D341Med (cell line): Measurements from ENCODE around the gene LIPE.

Source experiments
- DNase-seq: peaks from one replicate; pipeline ENCODE4 v3.0.0; 2012; ENCODE audit warnings: low spot score

Gene LIPE

DNA sequence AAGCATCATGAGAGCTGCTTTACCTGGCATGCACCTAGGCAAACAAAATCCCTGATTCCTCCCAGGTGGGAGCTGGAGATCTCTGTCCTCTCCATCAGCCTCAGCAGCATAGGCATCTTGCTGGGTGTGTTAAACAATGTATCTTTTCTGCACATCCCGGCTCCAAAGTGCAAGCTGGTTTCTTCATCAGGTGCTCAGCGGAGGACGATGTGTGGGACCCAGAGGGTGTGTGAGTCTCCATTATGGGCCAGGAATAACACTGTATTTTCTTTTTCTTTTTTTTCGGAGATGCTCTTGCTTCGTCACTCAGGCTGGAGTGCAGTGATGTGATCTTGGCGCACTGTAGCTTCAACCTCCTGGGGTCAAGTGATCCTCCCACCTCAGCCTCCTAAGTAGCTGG lies 47.0 kb downstream of the LIPE start:
- no peak for DNase-seq

DNA sequence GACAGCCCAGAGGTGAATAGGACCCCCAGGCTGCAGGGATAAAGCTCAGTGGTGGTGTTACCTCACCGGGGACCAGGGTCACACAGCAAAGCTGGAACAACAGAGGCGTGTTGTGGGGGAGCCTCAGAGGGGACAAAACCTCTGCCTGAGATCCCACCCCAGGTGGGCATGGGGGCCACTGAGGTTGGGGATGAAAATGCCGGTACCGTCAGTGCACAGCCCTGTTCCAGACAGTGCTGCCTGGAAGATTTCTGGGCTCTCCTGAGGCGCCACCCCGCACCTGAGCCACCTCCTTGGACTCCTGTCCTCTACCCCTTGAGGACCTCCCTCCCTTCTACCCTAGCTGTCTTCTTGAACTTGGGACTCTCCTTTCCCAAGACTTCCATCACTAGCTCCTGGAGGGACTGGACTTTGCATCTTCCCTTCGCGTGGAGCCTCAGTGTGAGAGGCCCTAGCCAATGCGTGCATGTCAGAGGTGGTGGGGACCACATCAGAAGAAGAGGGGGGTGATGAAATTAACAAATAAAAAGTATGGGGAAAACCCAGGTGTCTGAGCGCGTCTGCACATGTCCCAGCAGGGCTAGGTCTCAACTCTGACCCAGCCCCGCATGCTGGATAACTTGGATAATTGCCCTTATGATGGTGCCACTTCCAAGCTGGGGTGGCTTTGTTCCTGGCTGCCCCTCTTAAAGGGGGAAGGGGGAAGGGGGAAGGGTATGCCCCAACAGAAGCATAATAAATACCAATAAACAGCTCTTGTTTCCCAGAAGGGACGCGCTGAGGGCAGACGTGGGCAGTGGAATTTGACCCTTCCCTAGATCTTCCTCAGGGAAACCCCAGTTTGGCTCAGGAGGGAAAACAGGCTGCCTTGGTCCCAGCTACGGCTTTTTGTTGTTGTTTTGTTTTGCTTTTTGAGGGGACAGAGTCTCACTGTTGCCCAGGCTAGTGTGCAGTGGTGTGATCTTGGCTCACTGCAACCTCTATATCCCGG lies 48.7 kb downstream of the LIPE start:
- DNase-seq = no peak

- no peak for DNase-seq
These were observed 51.0 kb downstream of the LIPE start for GRCh38 chr19:42376177-42376555.

- no peak for DNase-seq
These were observed 51.6 kb downstream of the LIPE start for GRCh38 chr19:42375415-42376176.

GRCh38 chr19:42374826-42375376 lies 52.3 kb downstream of the LIPE start:
- DNase-seq = no peak

GRCh38 chr19:42370626-42371175 lies 56.5 kb downstream of the LIPE start:
- DNase-seq = no peak

- DNase-seq = no peak
These were observed 57.1 kb downstream of the LIPE start for GRCh38 chr19:42370068-42370520.

DNA sequence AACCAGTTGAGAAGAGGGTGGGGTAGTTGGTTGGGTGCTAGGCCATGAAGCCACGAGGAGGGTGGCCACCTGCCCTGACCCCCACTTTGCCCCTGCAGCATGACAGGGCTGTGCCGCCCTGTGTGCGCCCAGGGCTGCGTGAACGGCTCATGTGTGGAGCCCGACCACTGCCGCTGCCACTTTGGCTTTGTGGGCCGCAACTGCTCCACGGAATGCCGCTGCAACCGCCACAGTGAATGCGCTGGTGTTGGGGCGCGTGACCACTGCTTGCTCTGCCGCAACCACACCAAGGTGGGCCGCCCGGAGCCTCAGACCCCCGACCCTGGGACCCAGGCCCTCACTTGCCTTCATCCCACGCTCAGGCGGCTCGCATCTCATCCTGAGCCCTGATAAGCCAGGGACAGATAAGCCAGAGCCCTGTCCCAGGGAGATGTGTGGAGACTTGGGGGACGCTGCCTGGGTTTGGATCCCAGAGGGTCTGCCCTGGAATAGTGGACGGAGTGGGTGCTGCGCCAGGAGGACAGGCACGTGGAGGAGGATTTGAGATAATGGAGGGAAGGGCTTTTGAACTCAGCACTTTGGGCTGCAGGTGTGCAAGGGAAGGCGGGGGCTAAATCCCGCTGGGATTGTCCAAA lies 57.6 kb downstream of the LIPE start:
- no peak for DNase-seq

DNA sequence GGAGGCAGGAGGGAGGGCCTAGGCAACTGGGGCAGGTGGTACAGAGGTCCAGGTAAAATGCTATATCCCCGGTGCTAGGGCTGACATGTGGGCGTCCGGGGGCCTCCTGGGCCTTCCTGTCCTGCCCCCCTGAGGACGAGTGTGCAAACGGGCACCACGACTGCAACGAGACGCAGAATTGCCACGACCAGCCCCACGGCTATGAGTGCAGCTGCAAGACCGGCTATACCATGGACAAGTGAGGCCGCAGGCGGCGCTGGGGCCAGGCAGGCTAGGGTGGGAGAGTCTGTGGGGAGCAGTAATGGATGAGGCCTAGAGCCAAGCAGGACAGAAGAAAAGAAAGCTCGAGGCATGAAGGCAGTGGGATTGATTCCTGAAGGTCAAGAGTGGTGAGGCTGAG lies 58.4 kb downstream of the LIPE start:
- no peak for DNase-seq

GRCh38 chr19:42368360-42368759 lies 58.8 kb downstream of the LIPE start:
- DNase-seq = no peak

GRCh38 chr19:42367929-42368328 lies 59.3 kb downstream of the LIPE start:
- no peak for DNase-seq

DNA sequence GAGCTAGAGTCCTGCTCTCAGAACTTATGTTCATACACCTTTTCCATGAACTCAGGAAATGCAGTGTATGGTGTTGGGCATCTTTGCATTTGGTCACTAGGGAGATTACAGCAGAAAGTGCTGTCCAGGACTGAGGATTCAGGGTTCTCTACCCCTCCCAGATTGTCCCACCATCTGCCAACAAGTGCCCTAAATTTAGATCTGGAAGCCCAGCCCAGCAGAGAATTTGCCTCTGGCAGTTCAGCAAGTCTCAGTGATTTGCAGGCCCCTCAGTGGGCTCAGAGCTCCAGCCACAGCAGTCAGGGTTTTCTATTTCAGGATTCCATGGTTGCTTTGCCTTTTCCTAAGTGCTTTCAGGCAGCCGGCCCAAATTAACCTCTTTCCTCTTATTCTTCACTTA lies 60.5 kb downstream of the LIPE start:
- DNase-seq = no peak

DNA sequence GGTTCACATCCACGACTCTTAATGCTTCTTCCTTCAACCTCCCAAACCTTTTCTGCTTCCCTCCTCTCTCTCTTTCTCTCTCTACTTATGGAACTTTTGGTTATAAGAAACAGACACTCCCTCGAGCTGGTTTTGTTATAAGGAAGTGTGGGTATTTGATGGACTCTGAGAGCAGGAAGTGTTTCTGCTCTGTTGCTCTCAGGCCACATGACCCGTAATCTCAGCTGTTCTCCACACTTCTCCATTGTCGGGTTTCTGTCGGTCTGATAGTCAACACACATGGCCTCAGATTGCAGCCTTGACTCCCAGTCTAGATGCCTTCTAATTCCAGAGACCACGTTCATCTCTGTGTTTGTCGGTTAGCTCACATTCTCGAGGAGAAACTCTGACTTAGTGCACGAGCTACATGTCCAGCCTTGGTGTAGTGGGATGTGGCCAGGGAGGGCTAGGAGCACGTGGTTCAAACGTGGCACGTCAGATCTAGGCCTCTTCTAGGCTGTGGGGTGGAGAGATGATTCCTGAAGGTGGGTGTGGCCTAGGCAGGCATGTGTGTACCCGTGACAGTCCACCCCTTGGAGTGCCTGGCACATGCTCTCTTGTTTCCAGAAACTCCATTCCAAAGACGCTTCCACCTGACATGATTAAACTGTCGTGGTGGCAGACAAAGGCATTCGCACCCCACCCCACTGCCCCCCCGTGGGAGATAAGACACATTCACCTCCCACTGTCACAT lies 63.4 kb downstream of the LIPE start:
- DNase-seq = no peak

DNA sequence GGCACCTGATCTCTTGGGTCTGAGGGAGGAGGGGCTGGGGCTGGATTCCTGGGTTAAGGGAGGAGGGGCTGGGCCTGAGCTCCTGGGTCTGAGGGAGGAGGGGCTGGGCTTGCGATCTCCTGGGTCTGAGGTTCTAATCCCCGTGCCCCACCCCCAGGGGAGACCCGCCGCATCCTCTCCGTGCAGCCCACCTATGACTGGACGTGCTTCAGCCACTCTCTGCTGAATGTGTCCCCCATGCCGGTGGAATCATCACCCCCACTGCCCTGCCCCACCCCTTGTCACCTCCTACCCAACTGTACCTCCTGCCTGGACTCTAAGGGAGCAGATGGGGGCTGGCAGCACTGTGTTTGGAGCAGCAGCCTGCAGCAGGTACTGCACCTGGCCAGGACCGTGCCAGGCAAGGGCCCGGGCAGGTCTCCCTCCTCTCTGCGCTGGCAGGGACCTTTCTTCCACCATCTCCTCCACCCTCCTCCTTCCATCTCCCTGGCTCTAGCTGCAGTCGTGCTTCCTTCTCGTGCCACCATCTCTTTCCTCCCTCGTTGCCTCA lies 64.2 kb downstream of the LIPE start:
- no peak for DNase-seq

DNA sequence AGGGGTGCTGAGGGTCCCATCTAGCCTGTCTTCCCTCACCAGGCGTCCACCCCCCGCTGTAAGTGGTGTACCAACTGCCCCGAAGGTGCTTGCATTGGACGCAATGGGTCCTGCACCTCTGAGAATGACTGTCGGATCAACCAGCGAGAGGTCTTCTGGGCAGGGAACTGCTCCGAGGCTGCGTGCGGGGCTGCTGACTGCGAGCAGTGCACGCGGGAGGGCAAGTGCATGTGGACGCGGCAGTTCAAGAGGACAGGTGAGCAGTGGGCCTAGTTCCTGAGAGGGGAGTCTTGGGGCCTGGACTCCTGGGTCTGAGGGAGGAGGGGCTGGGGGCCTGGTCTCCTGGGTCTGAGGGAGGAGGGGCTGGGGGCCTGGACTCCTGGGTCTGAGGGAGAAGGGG lies 64.8 kb downstream of the LIPE start:
- no peak for DNase-seq

DNA sequence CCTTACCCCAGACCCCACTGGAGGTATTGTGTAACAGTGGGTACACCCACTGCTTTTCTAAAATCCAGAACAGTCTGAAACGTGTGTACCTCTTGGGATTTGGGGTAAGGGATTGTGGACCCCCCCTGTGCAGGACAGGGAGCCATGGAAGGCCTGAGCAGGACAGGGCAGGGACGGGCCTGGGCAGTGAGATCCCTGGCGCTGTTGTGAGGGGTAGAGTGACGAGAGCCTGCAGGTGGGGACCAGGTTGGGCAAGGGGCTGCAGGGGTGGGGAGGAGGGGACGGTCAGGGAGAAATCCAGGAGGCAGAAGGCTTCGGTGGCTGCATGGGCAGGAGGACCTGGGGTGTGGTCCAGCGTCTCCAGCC lies 65.7 kb downstream of the LIPE start:
- DNase-seq = no peak

DNA sequence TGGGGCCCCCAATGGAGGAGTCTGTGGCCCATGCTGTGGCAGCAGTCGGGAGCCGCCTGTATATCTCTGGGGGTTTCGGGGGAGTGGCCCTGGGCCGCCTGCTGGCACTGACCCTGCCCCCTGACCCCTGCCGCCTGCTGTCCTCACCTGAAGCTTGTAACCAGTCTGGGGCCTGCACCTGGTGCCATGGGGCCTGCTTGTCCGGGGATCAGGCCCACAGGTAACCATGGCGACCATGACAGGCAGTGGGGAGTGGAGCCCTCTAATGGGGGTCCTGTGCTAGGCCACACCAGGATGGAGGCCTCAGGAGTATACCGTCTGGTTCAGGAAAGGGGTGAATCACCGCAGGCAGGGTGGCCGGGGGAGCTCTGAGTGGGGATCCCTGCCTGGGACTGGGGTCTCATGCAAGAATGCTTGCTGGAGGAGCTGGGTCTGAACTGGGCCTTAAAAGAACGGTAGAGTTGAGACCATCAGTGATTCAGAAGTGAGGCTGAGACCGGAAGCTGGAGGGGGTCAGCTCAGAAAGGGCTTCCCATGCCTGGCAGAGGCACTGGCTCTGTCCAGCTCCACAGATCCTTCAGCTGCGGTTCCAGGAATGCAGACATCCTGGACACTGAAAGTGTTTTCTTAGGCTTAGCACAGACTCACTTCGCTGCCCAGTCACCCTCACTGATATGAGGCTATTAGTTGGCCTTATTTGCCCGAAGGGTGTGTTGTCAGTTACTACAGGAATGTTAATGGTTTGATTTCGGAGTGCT lies 66.2 kb downstream of the LIPE start:
- no peak for DNase-seq

DNA sequence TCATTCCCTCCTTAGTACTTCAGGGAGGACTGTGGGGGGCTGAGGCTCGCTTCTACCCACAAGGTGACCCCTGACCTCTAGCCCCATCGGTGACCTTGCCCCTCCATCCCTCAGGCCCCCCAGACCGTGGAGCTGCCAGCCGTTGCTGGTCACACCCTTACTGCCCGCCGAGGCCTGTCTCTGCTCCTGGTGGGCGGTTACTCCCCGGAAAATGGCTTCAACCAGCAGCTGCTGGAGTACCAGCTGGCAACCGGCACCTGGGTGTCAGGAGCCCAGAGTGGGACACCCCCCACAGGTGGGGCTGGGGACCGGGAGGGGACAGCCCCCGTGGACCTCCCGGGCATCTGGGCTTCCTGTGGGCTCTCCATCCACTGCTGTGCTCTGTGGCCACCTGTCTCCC lies 69.9 kb downstream of the LIPE start:
- no peak for DNase-seq

DNA sequence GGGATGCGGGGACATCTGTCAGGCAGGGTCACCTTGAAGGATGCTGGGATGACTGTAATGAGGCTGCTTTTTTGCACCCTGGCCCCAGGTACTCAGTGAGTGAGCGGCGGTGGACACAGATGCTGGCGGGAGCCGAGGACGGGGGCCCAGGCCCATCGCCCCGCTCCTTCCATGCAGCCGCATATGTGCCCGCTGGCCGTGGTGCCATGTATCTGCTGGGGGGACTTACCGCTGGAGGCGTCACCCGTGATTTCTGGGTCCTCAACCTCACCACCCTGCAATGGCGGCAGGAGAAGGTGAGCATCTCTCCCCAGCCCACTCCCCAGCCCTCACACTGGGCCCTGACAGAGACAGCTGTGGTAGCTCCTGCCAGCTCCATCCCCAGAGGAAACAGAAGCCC lies 70.5 kb downstream of the LIPE start:
- DNase-seq = no peak

DNA sequence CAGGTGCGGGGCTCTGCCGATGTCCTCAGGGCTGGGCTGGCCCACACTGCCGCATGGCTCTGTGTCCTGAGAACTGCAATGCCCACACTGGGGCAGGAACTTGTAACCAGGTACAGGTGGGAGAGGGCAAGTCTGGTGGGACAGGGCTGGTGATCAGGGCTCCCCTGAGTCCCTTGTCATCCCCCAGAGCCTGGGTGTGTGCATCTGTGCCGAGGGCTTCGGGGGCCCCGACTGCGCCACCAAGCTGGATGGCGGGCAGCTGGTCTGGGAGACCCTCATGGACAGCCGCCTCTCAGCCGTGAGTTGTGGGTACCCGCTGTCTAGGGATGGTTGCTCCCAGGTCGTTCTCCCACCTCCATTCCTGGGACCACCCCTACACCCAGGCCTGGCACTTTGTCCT lies 71.3 kb downstream of the LIPE start:
- no peak for DNase-seq
